CD4-positive, CD25-positive, alpha-beta regulatory T cell (primary cell): ENCODE measurements around the gene TPT1. TPM values are rescaled to one million over a fixed set of nuclear protein-coding genes. Genes with fewer than 3 reads are reported as not detected.

Source experiments
- ATAC-seq, 2 donors: fragments of 150-1000 bp; cut with Tn5 transposase; one replicate each; pipeline ENCODE4 v1.10.0; 2021; ENCODE audit warnings: low read depth in 2 of 2, moderate number of reproducible peaks in 2 of 2, moderate library complexity in 1 of 2
- DNase-seq, 3 donors: peaks; one replicate each; pipeline versions ENCODE4 v3.0.0 to v3.0.0-alpha.2; 2012 to 2022; ENCODE audit warnings: mixed read lengths in 1 of 3
- H3K27ac ChIP-seq: one replicate; pipeline ENCODE4 v1.7.0; 2013; ENCODE audit warnings: mild to moderate bottlenecking, low read length; ENCODE audit not compliant: insufficient read depth, poor library complexity, severe bottlenecking
- H3K27me3 ChIP-seq: one replicate; pipeline ENCODE4 v1.7.0; 2013; ENCODE audit warnings: low read length; ENCODE audit not compliant: control insufficient read depth, insufficient read depth
- H3K36me3 ChIP-seq: one replicate; pipeline ENCODE4 v1.7.0; 2013; ENCODE audit warnings: mild to moderate bottlenecking, low read length, moderate library complexity; ENCODE audit not compliant: control insufficient read depth, insufficient read depth
- H3K4me1 ChIP-seq: 2 replicates; pipeline ENCODE4 v1.7.0; 2013; ENCODE audit warnings: mild to moderate bottlenecking, low read length; ENCODE audit not compliant: insufficient read depth, control insufficient read depth, poor library complexity, severe bottlenecking
- H3K4me3 ChIP-seq: one replicate; pipeline ENCODE4 v1.7.0; 2013; ENCODE audit warnings: low read depth, mild to moderate bottlenecking, low read length, moderate library complexity
- H3K9me3 ChIP-seq, 2 experiments: 1 replicate in 1 of 2; 2 replicates in 1 of 2; pipeline ENCODE4 v1.7.0; 2013; ENCODE audit warnings: low read length in 2 of 2, mild to moderate bottlenecking in 1 of 2, moderate library complexity in 1 of 2; ENCODE audit not compliant: control insufficient read depth in 2 of 2
- H3K27ac Mint-ChIP-seq, 3 donors: one replicate each; pipeline ENCODE4 v1.8.0; 2020 to 2022; ENCODE audit warnings: mild to moderate bottlenecking in 3 of 3, mixed read lengths in 3 of 3, moderate library complexity in 2 of 3
- H3K27me3 Mint-ChIP-seq: one replicate; pipeline ENCODE4 v1.8.0; 2022; ENCODE audit warnings: mild to moderate bottlenecking, mixed read lengths
- H3K36me3 Mint-ChIP-seq: one replicate; pipeline ENCODE4 v1.8.0; 2020; ENCODE audit warnings: mixed read lengths
- H3K4me1 Mint-ChIP-seq, 4 donors: one replicate each; pipeline ENCODE4 v1.8.0; 2020 to 2022; ENCODE audit warnings: mixed read lengths in 4 of 4, mild to moderate bottlenecking in 1 of 4
- H3K4me3 Mint-ChIP-seq, 4 donors: one replicate each; pipeline ENCODE4 v1.8.0; 2020 to 2022; ENCODE audit warnings: mild to moderate bottlenecking in 4 of 4, mixed read lengths in 4 of 4, moderate library complexity in 3 of 4
- H3K9me3 Mint-ChIP-seq, 7 donors: one replicate each; pipeline ENCODE4 v1.8.0; 2020 to 2022; ENCODE audit warnings: mixed read lengths in 7 of 7, mild to moderate bottlenecking in 3 of 7, moderate library complexity in 2 of 7
- polyA plus RNA-seq, 4 donors: library from polyadenylated mRNA; unstranded; fragments of 300-500 nt; fragmentation: Illumina TruSeq; gene quantifications; one replicate each; pipeline ENCODE4 v1.2.3, GENCODE V29; 2021
- total RNA-seq: library from RNA; stranded (reverse); gene quantifications from one replicate; pipeline ENCODE4 v1.2.3, GENCODE V29; 2022

The TPT1 gene
- total and polyA plus RNA-seq, 5 donors from 2014 or later = 2,708 to 5,591 (median 4,071) TPM

GRCh38 chr13:45373162-45373547 is 32.2 kb upstream of the TPT1 start:
- Histone ChIP-seq H3K27ac (no peak overlapping the region), H3K9me3 (no peaks in the 10 kb centered on the region), H3K36me3 (no peaks in the 10 kb centered on the region), H3K4me1 (peaks cover 14% of the 10 kb centered on the region), H3K4me3 (no peak overlapping the region), H3K27me3 (no peaks in the 10 kb centered on the region)
- ATAC-seq = no peak
- Mint-ChIP-seq H3K27ac (peak overlapping the region in 1 of 3 donors; percentile 58), H3K36me3 (peaks cover 11% of the 10 kb centered on the region), H3K4me1 (peaks cover 11 to 40% (median 28%) of the 10 kb centered on the region in 4 donors), H3K9me3 (peaks cover 0 to 1% (median 0%) of the 10 kb centered on the region in 7 donors), H3K4me3 (no peak overlapping the region), H3K27me3 (no peaks in the 10 kb centered on the region)
- no peak for DNase-seq

GRCh38 chr13:45372189-45373161 is 31.5 kb upstream of the TPT1 start:
- Mint-ChIP-seq H3K27ac (peak overlapping the region in 2 of 3 donors; percentile 52 to 67), H3K4me3 (no peak overlapping the region), H3K27me3 (no peaks in the 10 kb centered on the region), H3K9me3 (peaks cover 0 to 1% (median 0%) of the 10 kb centered on the region in 7 donors), H3K36me3 (peaks cover 11% of the 10 kb centered on the region), H3K4me1 (peaks cover 13 to 47% (median 31%) of the 10 kb centered on the region in 4 donors)
- peaks cover 18% of the 10 kb centered on the region for H3K4me1 ChIP-seq
- H3K9me3 ChIP-seq = no peaks in the 10 kb centered on the region
- no peak overlapping the region for H3K4me3 ChIP-seq
- no peaks in the 10 kb centered on the region for H3K36me3 ChIP-seq
- no peaks in the 10 kb centered on the region for H3K27me3 ChIP-seq
- DNase-seq (no peak), ATAC-seq (no peak)
- H3K27ac ChIP-seq = no peak overlapping the region

- ATAC-seq (no peak), DNase-seq (peak; percentile 27 to 47 (median 30))
- H3K9me3 ChIP-seq = no peaks in the 10 kb centered on the region
- H3K4me3 ChIP-seq = no peak overlapping the region
- H3K36me3 Mint-ChIP-seq = peaks cover 15% of the 10 kb centered on the region
- peaks cover 0 to 1% (median 0%) of the 10 kb centered on the region in 7 donors for H3K9me3 Mint-ChIP-seq
- peaks cover 18 to 57% (median 37%) of the 10 kb centered on the region in 4 donors for H3K4me1 Mint-ChIP-seq
- peak overlapping the region in 1 of 3 donors; percentile 80 for H3K27ac Mint-ChIP-seq
- no peaks in the 10 kb centered on the region for H3K27me3 ChIP-seq
- no peaks in the 10 kb centered on the region for H3K36me3 ChIP-seq
- H3K4me3 Mint-ChIP-seq = no peak overlapping the region
- H3K4me1 ChIP-seq = peaks cover 18% of the 10 kb centered on the region
- H3K27ac ChIP-seq = no peak overlapping the region
- H3K27me3 Mint-ChIP-seq = no peaks in the 10 kb centered on the region
Observed at GRCh38 chr13:45370922-45371406, 30.0 kb upstream of the TPT1 start.

- Histone ChIP-seq H3K27ac (no peak overlapping the region), H3K4me3 (no peak overlapping the region), H3K36me3 (no peaks in the 10 kb centered on the region), H3K4me1 (peaks cover 18% of the 10 kb centered on the region), H3K9me3 (no peaks in the 10 kb centered on the region), H3K27me3 (no peaks in the 10 kb centered on the region)
- Mint-ChIP-seq H3K4me3 (peak overlapping the region in 1 of 4 donors; percentile 75), H3K4me1 (peaks cover 18 to 64% (median 36%) of the 10 kb centered on the region in 4 donors), H3K27ac (peak overlapping the region; percentile 92 to 94 (median 93)), H3K9me3 (peaks cover 0 to 1% (median 0%) of the 10 kb centered on the region in 7 donors), H3K27me3 (no peaks in the 10 kb centered on the region), H3K36me3 (peaks cover 21% of the 10 kb centered on the region)
- DNase-seq = no peak
- no peak for ATAC-seq
Observed at GRCh38 chr13:45369116-45369515, 28.1 kb upstream of the TPT1 start.

- H3K27ac Mint-ChIP-seq = peak overlapping the region; percentile 92 to 94 (median 93)
- no peaks in the 10 kb centered on the region for H3K9me3 ChIP-seq
Observed at GRCh38 chr13:45368571-45368970, 27.6 kb upstream of the TPT1 start.

GRCh38 chr13:45368005-45368404 is 27.0 kb upstream of the TPT1 start:
- ATAC-seq = no peak

More at GRCh38 chr13:45368571-45368970, 27.6 kb upstream of the TPT1 start:
- ATAC-seq (no peak), DNase-seq (no peak)
- Mint-ChIP-seq H3K36me3 (peaks cover 26% of the 10 kb centered on the region), H3K27me3 (no peaks in the 10 kb centered on the region), H3K4me3 (peak overlapping the region; percentile 7 to 85 (median 68)), H3K4me1 (peaks cover 22 to 68% (median 40%) of the 10 kb centered on the region in 4 donors), H3K9me3 (peaks cover 0 to 5% (median 1%) of the 10 kb centered on the region in 7 donors)
- no peaks in the 10 kb centered on the region for H3K27me3 ChIP-seq
- no peaks in the 10 kb centered on the region for H3K36me3 ChIP-seq
- H3K4me3 ChIP-seq = no peak overlapping the region
- peak overlapping the region; percentile 83 for H3K27ac ChIP-seq
- peaks cover 18% of the 10 kb centered on the region for H3K4me1 ChIP-seq

GRCh38 chr13:45367358-45367757 is 26.4 kb upstream of the TPT1 start:
- Histone ChIP-seq H3K27me3 (no peaks in the 10 kb centered on the region), H3K27ac (peak overlapping the region; percentile 83), H3K4me3 (peak overlapping the region; percentile 59), H3K4me1 (peaks cover 18% of the 10 kb centered on the region), H3K9me3 (no peaks in the 10 kb centered on the region), H3K36me3 (peaks cover under 1% of the 10 kb centered on the region)
- H3K36me3 Mint-ChIP-seq = peaks cover 35% of the 10 kb centered on the region
- DNase-seq (peak; percentile 87 to 98 (median 90)), ATAC-seq (peak; percentile 100)
- H3K4me1 Mint-ChIP-seq = peaks cover 26 to 69% (median 39%) of the 10 kb centered on the region in 4 donors
- H3K4me3 Mint-ChIP-seq = peak overlapping the region; percentile 67 to 78 (median 73)
- H3K27ac Mint-ChIP-seq = peak overlapping the region; percentile 92 to 94 (median 93)
- no peaks in the 10 kb centered on the region for H3K27me3 Mint-ChIP-seq
- H3K9me3 Mint-ChIP-seq = peaks cover 0 to 6% (median 2%) of the 10 kb centered on the region in 7 donors

More at GRCh38 chr13:45368005-45368404, 27.0 kb upstream of the TPT1 start:
- peaks cover 0 to 6% (median 2%) of the 10 kb centered on the region in 7 donors for H3K9me3 Mint-ChIP-seq
- H3K36me3 Mint-ChIP-seq = peaks cover 30% of the 10 kb centered on the region
- peaks cover 18% of the 10 kb centered on the region for H3K4me1 ChIP-seq
- H3K4me3 Mint-ChIP-seq = peak overlapping the region; percentile 43 to 85 (median 73)
- no peaks in the 10 kb centered on the region for H3K27me3 Mint-ChIP-seq
- H3K27ac ChIP-seq = peak overlapping the region; percentile 83
- no peaks in the 10 kb centered on the region for H3K36me3 ChIP-seq
- peaks cover 21 to 68% (median 40%) of the 10 kb centered on the region in 4 donors for H3K4me1 Mint-ChIP-seq
- DNase-seq = peak in 1 of 3 donors; percentile 30
- H3K4me3 ChIP-seq = peak overlapping the region; percentile 59
- no peaks in the 10 kb centered on the region for H3K27me3 ChIP-seq
- no peaks in the 10 kb centered on the region for H3K9me3 ChIP-seq
- H3K27ac Mint-ChIP-seq = peak overlapping the region; percentile 92 to 94 (median 93)
